Upper lobe of right lung (tissue), 1 donor: Measurements from ENCODE around the gene NKPD1. TPM values are rescaled to one million over a fixed set of nuclear protein-coding genes. Genes with fewer than 3 reads are reported as not detected.
A peak's percentile ranks its signal among the peaks of the same experiment; 100 is the strongest.

Source experiments
- ATAC-seq: fragments of 200-7000 bp; cut with Tn5 transposase; one replicate; pipeline ENCODE4 v1.9.1; 2020; ENCODE audit warnings: mild to moderate bottlenecking, moderate library complexity
- DNase-seq: peaks from one replicate; pipeline ENCODE4 v3.0.0-alpha.2; 2020
- H3K27ac ChIP-seq: fragments of 200-600 bp; one replicate; pipeline ENCODE4 v1.8.0; 2022
- H3K27me3 ChIP-seq: fragments of 200-600 bp; one replicate; pipeline ENCODE4 v1.8.0; 2022; ENCODE audit warnings: mild to moderate bottlenecking
- H3K36me3 ChIP-seq: fragments of 200-600 bp; one replicate; pipeline ENCODE4 v1.8.0; 2022
- H3K4me1 ChIP-seq: fragments of 200-600 bp; one replicate; pipeline ENCODE4 v1.8.0; 2022
- H3K4me3 ChIP-seq: fragments of 200-600 bp; one replicate; pipeline ENCODE4 v1.8.0; 2022; ENCODE audit warnings: mild to moderate bottlenecking
- H3K9me3 ChIP-seq: fragments of 200-600 bp; one replicate; pipeline ENCODE4 v1.8.0; 2022
- CTCF ChIP-seq: fragments of 200-600 bp; IDR thresholded peaks from one replicate; pipeline ENCODE4 v1.8.0; 2022; ENCODE audit warnings: antibody characterized with exemption
- intact Hi-C: fragments of 100-400 bp; cut with DNase I; formaldehyde crosslinking; loops from one replicate; pipeline ENCODE4 v1.11.0; 2022
- total RNA-seq: library from RNA; stranded (reverse); fragmentation: NEBNext Ultra II Directional; extraction: Animal tissue kit (Norgen Biotek cat#: 25700); gene quantifications from one replicate; pipeline ENCODE4 v1.2.1, GENCODE V29; 2021
- donor health status: DM: no; HTN: yes; CAD: no; lungs with severe emphysema.

Gene NKPD1
- total RNA-seq, 1 donor from 2014 or later: not detected

DNA sequence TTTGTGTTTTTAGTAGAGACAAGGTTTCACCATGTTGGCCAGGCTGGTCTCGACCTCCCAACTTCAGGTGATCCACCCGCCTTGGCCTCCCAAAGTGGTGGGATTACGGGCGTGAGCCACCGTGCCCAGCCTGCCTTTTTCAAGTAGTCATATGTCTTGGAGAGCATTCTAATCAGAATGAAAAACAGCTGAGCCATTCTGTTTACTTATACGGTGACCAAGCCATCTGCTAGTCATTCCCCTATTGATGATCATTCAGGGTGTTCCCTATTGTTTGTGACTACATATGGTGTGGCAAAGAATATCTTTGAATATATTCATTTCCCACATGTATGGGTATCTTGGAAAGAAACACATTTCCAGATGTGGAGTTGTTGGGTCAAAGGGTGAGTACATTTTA lies 35.0 kb upstream of the NKPD1 start:
- Histone ChIP-seq H3K36me3 (no peaks in the 10 kb centered on the region), H3K4me1 (no peaks in the 10 kb centered on the region), H3K27me3 (no peaks in the 10 kb centered on the region), H3K27ac (no peak overlapping the region), H3K9me3 (no peaks in the 10 kb centered on the region), H3K4me3 (no peak overlapping the region)
- DNase-seq (no peak), ATAC-seq (no peak)
- TF ChIP-seq CTCF: no peak
- intact Hi-C loops: no loop called here

GRCh38 chr19:45191375-45191774 lies 30.6 kb upstream of the NKPD1 start:
- Histone ChIP-seq H3K36me3 (no peaks in the 10 kb centered on the region), H3K27ac (no peak overlapping the region), H3K27me3 (no peaks in the 10 kb centered on the region), H3K9me3 (no peaks in the 10 kb centered on the region), H3K4me3 (no peak overlapping the region), H3K4me1 (no peaks in the 10 kb centered on the region)
- ATAC-seq: no peak
- intact Hi-C loops: no loop called here
- no peak for DNase-seq
- no peak for TF ChIP-seq CTCF

- no peaks in the 10 kb centered on the region for H3K27me3 ChIP-seq
- ATAC-seq (no peak), DNase-seq (no peak)
- H3K4me3 ChIP-seq: no peak overlapping the region
- no peak overlapping the region for H3K27ac ChIP-seq
- H3K36me3 ChIP-seq: no peaks in the 10 kb centered on the region
- H3K4me1 ChIP-seq: no peaks in the 10 kb centered on the region
- no peaks in the 10 kb centered on the region for H3K9me3 ChIP-seq
- TF ChIP-seq CTCF: no peak
- intact Hi-C loops: no loop called here
Observed at GRCh38 chr19:45189971-45190370, 29.2 kb upstream of the NKPD1 start.

GRCh38 chr19:45187421-45188100 lies 26.8 kb upstream of the NKPD1 start:
- Histone ChIP-seq H3K9me3 (no peaks in the 10 kb centered on the region), H3K4me1 (no peaks in the 10 kb centered on the region), H3K36me3 (no peaks in the 10 kb centered on the region), H3K27me3 (no peaks in the 10 kb centered on the region), H3K4me3 (no peak overlapping the region), H3K27ac (no peak overlapping the region)
- peak; percentile 52 for TF ChIP-seq CTCF
- DNase-seq (no peak), ATAC-seq (peak; percentile 70)
- intact Hi-C loops: no loop called here

- DNase-seq: no peak
- Histone ChIP-seq H3K27me3 (no peaks in the 10 kb centered on the region), H3K27ac (no peak overlapping the region), H3K9me3 (no peaks in the 10 kb centered on the region), H3K4me1 (no peaks in the 10 kb centered on the region), H3K4me3 (no peak overlapping the region), H3K36me3 (peaks cover 6% of the 10 kb centered on the region)
- no peak for TF ChIP-seq CTCF
- intact Hi-C loops: no loop called here
- no peak for ATAC-seq
Observed at GRCh38 chr19:45186509-45187334, 25.9 kb upstream of the NKPD1 start.
